H1 (cell line): ENCODE measurements around the gene TASOR2. TPM values are rescaled to one million over a fixed set of nuclear protein-coding genes. Genes with fewer than 3 reads are reported as not detected.
A peak's percentile ranks its signal among the peaks of the same experiment; 100 is the strongest.

Source experiments
- CTCF ChIA-PET: fragments of 300-600 bp; sonication (Branson Sonifier 250); formaldehyde crosslinking; loops from one replicate; lab custom pipeline; 2021; ENCODE audit not compliant: partially characterized antibody; lab: Charles Lee
- POLR2A ChIA-PET: fragments of 300-600 bp; sonication (Branson Sonifier 250); formaldehyde crosslinking; loops from one replicate; lab custom pipeline; 2021; ENCODE audit warnings: inconsistent platforms; ENCODE audit not compliant: partially characterized antibody; lab: Charles Lee
- DNase-seq, 2 experiments: peaks; one replicate each; pipeline versions ENCODE4 v3.0.0 to v3.0.0-alpha.2; 2010 to 2022; ENCODE audit warnings: low spot score in 2 of 2, low read depth in 1 of 2, mixed read lengths in 1 of 2
- FAIRE-seq: peaks from 2 replicates; lab custom pipeline; 2011; peaks lifted over from hg19 to GRCh38; lab: Jason Lieb, UNC
- H2AFZ ChIP-seq: 2 replicates; pipeline ENCODE4 v1.8.1; 2012; ENCODE audit warnings: low read length, inconsistent platforms
- H2AK5ac ChIP-seq: 2 replicates; pipeline ENCODE4 v1.6.1; 2013; ENCODE audit warnings: low read depth, low read length
- H2BK120ac ChIP-seq: replicated peaks from 2 replicates; pipeline ENCODE3; 2013; ENCODE audit warnings: low read depth, low read length, inconsistent platforms
- H2BK12ac ChIP-seq: 2 replicates; pipeline ENCODE4 v1.6.1; 2013; ENCODE audit warnings: low read depth, low read length
- H2BK15ac ChIP-seq: 2 replicates; pipeline ENCODE4 v1.6.1; 2013; ENCODE audit warnings: low read length
- H2BK20ac ChIP-seq: 2 replicates; pipeline ENCODE4 v1.6.1; 2013; ENCODE audit warnings: low read length
- H2BK5ac ChIP-seq: 2 replicates; pipeline ENCODE4 v1.6.1; 2013; ENCODE audit warnings: low read depth, low read length
- H3K14ac ChIP-seq: 2 replicates; pipeline ENCODE4 v1.6.1; 2013; ENCODE audit warnings: inconsistent platforms; ENCODE audit not compliant: insufficient read length
- H3K18ac ChIP-seq: 2 replicates; pipeline ENCODE4 v1.6.1; 2013; ENCODE audit warnings: low read length; ENCODE audit errors: extremely low read depth
- H3K23ac ChIP-seq: 2 replicates; pipeline ENCODE4 v1.6.1; 2013; ENCODE audit warnings: inconsistent platforms; ENCODE audit not compliant: insufficient read length
- H3K23me2 ChIP-seq: 2 replicates; pipeline ENCODE4 v1.6.1; 2013; ENCODE audit warnings: low read depth, low read length
- H3K27ac ChIP-seq: 2 replicates; pipeline ENCODE4 v1.6.1; 2011; ENCODE audit warnings: low read depth, low read length, inconsistent platforms
- H3K27me3 ChIP-seq, 4 experiments: replicated peaks in 1 of 4; 1 replicate in 1 of 4; 2 replicates in 3 of 4; pipeline versions ENCODE4 v1.6.1 to v1.8.1; 2011 to 2013; ENCODE audit warnings: low read length in 3 of 4, mild to moderate bottlenecking in 3 of 4, inconsistent platforms in 2 of 4, mixed read lengths in 2 of 4, moderate library complexity in 1 of 4; ENCODE audit not compliant: control insufficient read depth in 3 of 4, insufficient read depth in 3 of 4; ENCODE audit errors: extremely low read depth in 1 of 4
- H3K36me3 ChIP-seq, 4 experiments: 2 replicates each; pipeline versions ENCODE4 v1.6.1 to v1.8.1; 2011 to 2013; ENCODE audit warnings: mild to moderate bottlenecking in 4 of 4, low read length in 3 of 4, moderate library complexity in 2 of 4, control low read depth in 1 of 4, inconsistent platforms in 1 of 4; ENCODE audit not compliant: insufficient read depth in 4 of 4, control insufficient read depth in 2 of 4
- H3K4ac ChIP-seq: replicated peaks from 2 replicates; pipeline ENCODE3; 2013; ENCODE audit warnings: low read length, low read depth, mixed read lengths, inconsistent platforms; ENCODE audit not compliant: insufficient read length
- H3K4me1 ChIP-seq, 4 experiments: replicated peaks in 1 of 4; 1 replicate in 1 of 4; 2 replicates in 3 of 4; pipeline versions ENCODE4 v1.6.1 to v1.8.1; 2011 to 2013; ENCODE audit warnings: low read length in 3 of 4, inconsistent platforms in 2 of 4, mixed read lengths in 1 of 4; ENCODE audit not compliant: insufficient read depth in 4 of 4, control insufficient read depth in 3 of 4
- H3K4me2 ChIP-seq, 2 experiments: 2 replicates each; pipeline versions ENCODE4 v1.6.1 to v1.8.1; 2011 to 2013; ENCODE audit warnings: low read depth in 2 of 2, low read length in 2 of 2, control low read depth in 1 of 2, inconsistent platforms in 1 of 2, mild to moderate bottlenecking in 1 of 2; ENCODE audit not compliant: insufficient read depth in 1 of 2
- H3K4me3 ChIP-seq, 4 experiments: fragments of 200-600, 300-600 bp in 1 of 4; sonication (generic), shearing (Covaris generic), sonication (Bioruptor Twin) in 1 of 4; 2 replicates each; pipeline versions ENCODE4 v1.5.1 to v1.8.1; 2011 to 2016; ENCODE audit warnings: low read length in 4 of 4, low read depth in 3 of 4, control low read depth in 2 of 4, inconsistent platforms in 2 of 4, mild to moderate bottlenecking in 2 of 4, mixed read lengths in 1 of 4, moderate library complexity in 1 of 4; ENCODE audit not compliant: insufficient read depth in 2 of 4; ENCODE audit errors: extremely low read depth in 1 of 4
- H3K56ac ChIP-seq: replicated peaks from 2 replicates; pipeline ENCODE3; 2013; ENCODE audit warnings: low read depth, mild to moderate bottlenecking, mixed read lengths, low read length, inconsistent platforms; ENCODE audit not compliant: insufficient read length
- H3K79me1 ChIP-seq: 2 replicates; pipeline ENCODE4 v1.6.1; 2013; ENCODE audit warnings: low read depth, low read length, control low read depth
- H3K79me2 ChIP-seq, 2 experiments: 2 replicates each; pipeline versions ENCODE4 v1.6.1 to v1.8.1; 2012 to 2013; ENCODE audit warnings: low read length in 2 of 2, mild to moderate bottlenecking in 2 of 2, inconsistent platforms in 1 of 2; ENCODE audit not compliant: insufficient read depth in 2 of 2, control insufficient read depth in 1 of 2
- H3K9ac ChIP-seq, 4 experiments: replicated peaks in 1 of 4; 1 replicate in 1 of 4; 2 replicates in 3 of 4; pipeline versions ENCODE4 v1.6.1 to v1.8.1; 2011 to 2013; ENCODE audit warnings: low read depth in 3 of 4, low read length in 3 of 4, control low read depth in 2 of 4, mild to moderate bottlenecking in 2 of 4, moderate library complexity in 2 of 4, inconsistent platforms in 1 of 4; ENCODE audit errors: extremely low read depth in 1 of 4
- H3K9me3 ChIP-seq, 2 experiments: 2 replicates each; pipeline versions ENCODE4 v1.6.1 to v1.8.1; 2012 to 2013; ENCODE audit warnings: mild to moderate bottlenecking in 2 of 2, moderate library complexity in 2 of 2, control low read depth in 1 of 2, inconsistent platforms in 1 of 2, low read depth in 1 of 2, low read length in 1 of 2, mixed read lengths in 1 of 2; ENCODE audit not compliant: insufficient read depth in 2 of 2
- H4K20me1 ChIP-seq, 2 experiments: replicated peaks in 1 of 2; 2 replicates each; pipeline versions ENCODE3 to v1.8.1; 2011 to 2013; ENCODE audit warnings: inconsistent platforms in 2 of 2, low read length in 2 of 2, mild to moderate bottlenecking in 1 of 2; ENCODE audit not compliant: insufficient read depth in 2 of 2, control insufficient read depth in 1 of 2
- H4K5ac ChIP-seq: 2 replicates; pipeline ENCODE4 v1.6.1; 2013; ENCODE audit warnings: low read length, low read depth, mixed read lengths, inconsistent platforms; ENCODE audit not compliant: insufficient read length
- H4K8ac ChIP-seq: 2 replicates; pipeline ENCODE4 v1.8.0; 2013; ENCODE audit warnings: mild to moderate bottlenecking, moderate library complexity, low read length, inconsistent platforms; ENCODE audit not compliant: insufficient read depth; ENCODE audit errors: extremely low read depth
- H4K91ac ChIP-seq: replicated peaks from 2 replicates; pipeline ENCODE3; 2013; ENCODE audit warnings: low read length, mixed read lengths, inconsistent platforms; ENCODE audit not compliant: insufficient read length
- ASH2L ChIP-seq: fragments of 200-600, 300-600 bp; sonication (generic); IDR thresholded peaks from one replicate; pipeline ENCODE4 v1.7.1; 2017; ENCODE audit warnings: low read length
- BCL11A ChIP-seq, 2 experiments: IDR thresholded peaks; one replicate each; pipeline ENCODE4 v1.6.1; 2011; ENCODE audit warnings: low read depth in 2 of 2, low read length in 2 of 2, mild to moderate bottlenecking in 2 of 2
- CEBPB ChIP-seq: IDR thresholded peaks from 2 replicates; pipeline ENCODE4 v1.6.1; 2012; ENCODE audit warnings: low read depth, low read length
- CTBP2 ChIP-seq: IDR thresholded peaks from 2 replicates; pipeline ENCODE4 v1.7.0; 2011; ENCODE audit warnings: borderline replicate concordance, mild to moderate bottlenecking, moderate library complexity, mixed read lengths, low read length; ENCODE audit not compliant: insufficient read depth, insufficient read length
- JUN ChIP-seq: IDR thresholded peaks from 2 replicates; pipeline ENCODE4 v1.6.1; 2011; ENCODE audit warnings: low read depth, mild to moderate bottlenecking, improper control_type of control experiment, low read length
- JUND ChIP-seq: IDR thresholded peaks from 2 replicates; pipeline ENCODE4 v1.6.1; 2011; ENCODE audit warnings: mild to moderate bottlenecking, improper control_type of control experiment, low read length
- RFX5 ChIP-seq: IDR thresholded peaks from 2 replicates; pipeline ENCODE4 v1.6.1; 2011; ENCODE audit warnings: low read depth, low read length, improper control_type of control experiment, borderline replicate concordance
- SAP30 ChIP-seq: fragments of 300-600 bp; sonication (generic); IDR thresholded peaks from 2 replicates; pipeline ENCODE4 v1.7.1; 2012; ENCODE audit warnings: low read length, moderate library complexity, mild to moderate bottlenecking, inconsistent platforms; ENCODE audit not compliant: insufficient read depth, insufficient replicate concordance
- SIRT6 ChIP-seq: IDR thresholded peaks from one replicate; pipeline ENCODE4 v1.7.1; 2012; ENCODE audit warnings: low read length, inconsistent platforms
- SRF ChIP-seq: IDR thresholded peaks from 2 replicates; pipeline ENCODE4 v1.6.1; 2011; ENCODE audit warnings: mild to moderate bottlenecking, low read depth, low read length, moderate library complexity
- TBP ChIP-seq: IDR thresholded peaks from 2 replicates; pipeline ENCODE4 v1.6.1; 2011; ENCODE audit warnings: low read depth, low read length, improper control_type of control experiment
- WGBS, 2 experiments: shearing (Covaris generic) in 1 of 2; methylation state at CpG; one replicate each; pipeline versions ENCODE4 v1.1.6 to v1.1.7; 2013 to 2015; ENCODE audit warnings: low lambda C conversion rate in 2 of 2, mixed read lengths in 2 of 2, inconsistent platforms in 1 of 2, low coverage in 1 of 2, missing lambda C conversion rate in 1 of 2; ENCODE audit not compliant: insufficient replicate concordance in 2 of 2, insufficient coverage in 1 of 2, insufficient read length in 1 of 2; ENCODE audit errors: extremely low coverage in 1 of 2, missing lambda C conversion rate in 1 of 2; 5-methylcytosine and 5-hydroxymethylcytosine counted together
- polyA plus RNA-seq, 7 experiments: library from polyadenylated mRNA; depleted of rRNA in 3 of 7; stranded (reverse) in 5 of 7; unstranded in 2 of 7; fragments of >200 nt in 5 of 7; fragments of 200-250 nt in 2 of 7; gene quantifications; 1 replicate in 5 of 7; 2 replicates in 1 of 7; 4 replicates in 1 of 7; pipeline versions ENCODE4 v1.2.1 to v1.2.3, GENCODE V29; 2011 to 2013; ENCODE audit warnings: missing spikeins in 2 of 7, mixed read lengths in 2 of 7
- total RNA-seq: library from RNA; stranded (reverse); fragmentation: NEBNext Ultra II Directional; extraction: Animal tissue kit (Norgen Biotek cat#: 25700); gene quantifications from 2 replicates; pipeline ENCODE4 v1.2.1, GENCODE V29; 2021
- TF ChIP-seq, protein P1 (sequence below): IDR thresholded peaks from 2 replicates; pipeline ENCODE4 v1.6.1; 2011; ENCODE audit warnings: low read length, improper control_type of control experiment

TASOR2 gene
- total and polyA plus RNA-seq, 2 of the 8 experiments (the other 6 are each of a cell fraction or from before 2014, with no cell fraction given) = 13.1 to 74.9 TPM

- Histone ChIP-seq H3K79me1 (peaks cover 10% of the 10 kb centered on the region), H3K4me1 (peaks cover 0 to 11% (median 7%) of the 10 kb centered on the region in 4 experiments; a peak in 6 of 7 replicates), H3K23ac (no peak overlapping the region), H2AFZ (no peak overlapping the region), H4K20me1 (peaks cover 0 to 3% of the 10 kb centered on the region in 2 experiments), H2BK20ac (no peak overlapping the region), H3K79me2 (peaks cover 0 to 3% of the 10 kb centered on the region in 2 experiments; a peak in 2 of 4 replicates), H4K5ac (no peak overlapping the region), H4K8ac (no peak overlapping the region), H3K4ac (no peak overlapping the region), H3K27me3 (0 out of 7 replicates have a peak, but pooled peaks cover 0 to under 1% (median 0%) of the 10 kb centered on the region in 4 experiments), H3K14ac (no peak overlapping the region), H2BK5ac (peak overlapping the region; percentile 18; the same call in 1 of the 2 replicates), H2BK15ac (no peak overlapping the region), H3K36me3 (peaks cover 0 to 2% (median 0%) of the 10 kb centered on the region in 4 experiments; a peak in 1 of 8 replicates), H3K4me3 (no peak overlapping the region), H3K9ac (no peak overlapping the region), H4K91ac (no peak overlapping the region), H3K23me2 (no peaks in the 10 kb centered on the region; the same call in 1 of the 2 replicates), H3K4me2 (no peak overlapping the region), H3K56ac (no peak overlapping the region), H3K18ac (no peak overlapping the region), H2BK120ac (no peak overlapping the region), H2BK12ac (0 out of 2 replicates have a peak overlapping the region, but pooled peaks have one; percentile 39), H3K9me3 (no peaks in the 10 kb centered on the region), H2AK5ac (no peak overlapping the region), H3K27ac (no peak overlapping the region)
- FAIRE-seq (no peak), DNase-seq (no peak)
- CTCF ChIA-PET = interaction anchor here (0.9 to 2.7 kb wide), 2 partner anchors 8 to 24 kb away, joined by 3 to 10 read pairs; no protein-coding TSS in a partner anchor
- POLR2A ChIA-PET = interaction anchor here (4.5 kb wide), 1 partner anchor 10 kb away, joined by 16 read pairs; no protein-coding TSS in a partner anchor
- 73% methylated on average over 9 of the region's 10 CpGs; no CpG with 5 or more reads in 1 of the 2 experiments for WGBS, 2 experiments
- no peak for TF ChIP-seq JUN
- TF ChIP-seq CEBPB = no peak
- TF ChIP-seq BCL11A (IDR thresholded peaks at IDR 0.05; ENCODE audit: low read depth in 2 of 2, low read length in 2 of 2) = no peak
- TF ChIP-seq TBP = no peak
- TF ChIP-seq SRF = no peak
- TF ChIP-seq SAP30 = no peak
- TF ChIP-seq JUND = no peak
- TF ChIP-seq, protein P1, sequence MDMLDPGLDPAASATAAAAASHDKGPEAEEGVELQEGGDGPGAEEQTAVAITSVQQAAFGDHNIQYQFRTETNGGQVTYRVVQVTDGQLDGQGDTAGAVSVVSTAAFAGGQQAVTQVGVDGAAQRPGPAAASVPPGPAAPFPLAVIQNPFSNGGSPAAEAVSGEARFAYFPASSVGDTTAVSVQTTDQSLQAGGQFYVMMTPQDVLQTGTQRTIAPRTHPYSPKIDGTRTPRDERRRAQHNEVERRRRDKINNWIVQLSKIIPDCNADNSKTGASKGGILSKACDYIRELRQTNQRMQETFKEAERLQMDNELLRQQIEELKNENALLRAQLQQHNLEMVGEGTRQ = no peak
- no peak for TF ChIP-seq CTBP2
- no peak for TF ChIP-seq ASH2L
- TF ChIP-seq SIRT6 = no peak
- no peak for TF ChIP-seq RFX5
These were observed 30.4 kb upstream of the TASOR2 start for GRCh38 chr10:5654218-5654755.
